K562 (cell line): ENCODE results near the gene CMTR2. TPM values are rescaled to one million over a fixed set of nuclear protein-coding genes. Genes with fewer than 3 reads are reported as not detected.
A peak's percentile ranks its signal among the peaks of the same experiment; 100 is the strongest.

ENCODE experiments used
- ATF1 ChIP-seq, 2 experiments: fragments of 450-650 bp in 1 of 2; IDR thresholded peaks; 2 replicates each; pipeline ENCODE4 v1.6.1; 2016; ENCODE audit warnings: missing compliant biosample characterization in 1 of 2, missing genetic modification characterization in 1 of 2
- BDP1 ChIP-seq: IDR thresholded peaks from 3 replicates; pipeline ENCODE4 v1.6.1; 2011; ENCODE audit not compliant: insufficient read length, insufficient read depth
- BMI1 ChIP-seq: fragments of 150-350 bp; IDR thresholded peaks from 2 replicates; pipeline ENCODE4 v1.6.1; 2014; ENCODE audit warnings: low read length
- E4F1 ChIP-seq: fragments of 250-450 bp; sonication (Bioruptor Pico); IDR thresholded peaks from 2 replicates; pipeline ENCODE4 v1.5.0; 2021; ENCODE audit warnings: mild to moderate bottlenecking, borderline replicate concordance
- FOXA1 ChIP-seq: fragments of 450-650 bp; IDR thresholded peaks from 2 replicates; pipeline ENCODE4 v1.6.1; 2016; ENCODE audit warnings: mild to moderate bottlenecking, borderline replicate concordance
- FOXJ3 ChIP-seq: sonication (generic); formaldehyde crosslinking; IDR thresholded peaks from 2 replicates; pipeline ENCODE4 v1.4.0; 2020; ENCODE audit warnings: mild to moderate bottlenecking, missing genetic modification reagents
- HEY1 ChIP-seq: fragments of 250-450 bp; sonication (Bioruptor Pico); IDR thresholded peaks from 2 replicates; pipeline ENCODE4 v1.5.0; 2020; ENCODE audit warnings: mild to moderate bottlenecking, moderate library complexity, borderline replicate concordance
- HNRNPH1 ChIP-seq: fragments of 200-400 bp; formaldehyde crosslinking; optimal IDR thresholded peaks from 2 replicates; pipeline ENCODE3; 2017; ENCODE audit warnings: low read depth, mild to moderate bottlenecking, low read length, moderate library complexity
- MITF ChIP-seq: IDR thresholded peaks from 2 replicates; pipeline ENCODE4 v1.6.1; 2014; ENCODE audit warnings: antibody characterized with exemption
- NFE2L1 ChIP-seq: fragments of 450-650 bp; IDR thresholded peaks from 2 replicates; pipeline ENCODE4 v1.6.1; 2016; ENCODE audit warnings: missing genetic modification characterization, low read depth, mild to moderate bottlenecking, missing compliant biosample characterization, moderate library complexity, borderline replicate concordance
- NR4A1 ChIP-seq, 2 experiments: fragments of 250-450 bp in 1 of 2; fragments of 450-650 bp in 1 of 2; sonication (Bioruptor Pico) in 1 of 2; IDR thresholded peaks; 2 replicates each; pipeline versions ENCODE4 v1.4.0 to v1.6.1; 2016 to 2020; ENCODE audit warnings: mild to moderate bottlenecking in 2 of 2, missing compliant biosample characterization in 1 of 2, missing genetic modification characterization in 1 of 2, moderate library complexity in 1 of 2
- POLR2A ChIP-seq: fragments of 450-650 bp; conservative IDR thresholded peaks from 2 replicates; pipeline ENCODE4 v1.6.1; 2016
- RFX1 ChIP-seq: fragments of 450-650 bp; IDR thresholded peaks from 2 replicates; pipeline ENCODE4 v1.6.1; 2016; ENCODE audit warnings: mild to moderate bottlenecking, moderate library complexity
- SETDB1 ChIP-seq: IDR thresholded peaks from one replicate; pipeline ENCODE4 v1.6.1; 2012; ENCODE audit warnings: low read length, control low read depth, inconsistent platforms
- SMAD1 ChIP-seq: fragments of 150-350 bp; IDR thresholded peaks from 2 replicates; pipeline ENCODE4 v1.6.1; 2014; ENCODE audit warnings: low read length, low read depth; ENCODE audit not compliant: partially characterized antibody
- SRF ChIP-seq, 2 experiments: fragments of 250-450, 450-650 bp in 1 of 2; sonication (Bioruptor Pico) in 1 of 2; sonication (generic) in 1 of 2; formaldehyde crosslinking; IDR thresholded peaks; 2 replicates each; pipeline versions ENCODE4 v1.5.0 to v1.5.1; 2020 to 2022; ENCODE audit warnings: mild to moderate bottlenecking in 1 of 2, missing genetic modification reagents in 1 of 2
- STAT5A ChIP-seq: IDR thresholded peaks from 2 replicates; pipeline ENCODE4 v1.6.1; 2012; ENCODE audit warnings: low read length, inconsistent platforms, borderline replicate concordance
- TBP ChIP-seq: optimal IDR thresholded peaks from 2 replicates; pipeline ENCODE3; 2011; ENCODE audit warnings: low read depth, low read length, improper control_type of control experiment
- TEAD1 ChIP-seq, 2 experiments: fragments of 450-650 bp in 1 of 2; sonication (generic) in 1 of 2; formaldehyde crosslinking; IDR thresholded peaks; 2 replicates each; pipeline versions ENCODE4 v1.4.0 to v1.8.0; 2020 to 2022; ENCODE audit warnings: mild to moderate bottlenecking in 2 of 2, missing genetic modification reagents in 1 of 2
- VEZF1 ChIP-seq: fragments of 200-800 bp; sonication (Bioruptor generic); IDR thresholded peaks from 2 replicates; pipeline ENCODE4 v1.6.1; 2017; ENCODE audit warnings: missing genetic modification characterization, missing compliant biosample characterization
- ZBTB5 ChIP-seq: fragments of 450-650 bp; IDR thresholded peaks from 2 replicates; pipeline ENCODE4 v1.6.1; 2017; ENCODE audit warnings: antibody characterized with exemption
- polyA plus RNA-seq, 8 experiments: library from polyadenylated mRNA; depleted of rRNA in 4 of 8; stranded (reverse) in 5 of 8; unstranded in 3 of 8; fragments of >200 nt; fragmentation: Nextera tagmentation in 2 of 8; fragmentation: Illumina TruSeq in 1 of 8; extraction: Ambion mirVana in 2 of 8; extraction: Trizol in 1 of 8; gene quantifications; 2 replicates each; pipeline versions ENCODE4 v1.2.1 to v1.2.3, GENCODE V29; 2011 to 2014; ENCODE audit warnings: inconsistent platforms in 1 of 8, missing spikeins in 1 of 8
- total RNA-seq, 7 experiments: library from RNA; depleted of rRNA in 6 of 7; stranded (reverse); fragments of >200 nt in 6 of 7; fragmentation: Illumina TruSeq in 2 of 7; extraction: Trizol in 2 of 7; gene quantifications; 2 replicates each; pipeline versions ENCODE4 v1.2.1 to v1.2.3, GENCODE V29; 2011 to 2021; ENCODE audit warnings: low replicate concordance in 1 of 7

CMTR2 gene
- total and polyA plus RNA-seq, 9 of the 15 experiments (the other 6 are each of a cell fraction or from before 2014, with no cell fraction given) = 4.6 to 24.8 (median 12.7) TPM

GRCh38 chr16:71276589-71277334, 12.4 kb downstream of the CMTR2 start (continued):
- TF ChIP-seq SRF (CRISPR knock-in tag; IDR thresholded peaks at IDR 0.05) (peak in 1 of 2 experiments; percentile 91; a peak in 2 of 4 replicates), STAT5A (peak; percentile 30; the same call in 1 of the 2 replicates), TBP (peak; percentile 42), ATF1 (CRISPR knock-in tag; IDR thresholded peaks at IDR 0.05) (no peak), ATF1 (tag; IDR thresholded peaks at IDR 0.05) (peak; percentile 50), BMI1 (peak; percentile 66; the same call in 1 of the 2 replicates), RFX1 (peak; percentile 88), ZBTB5 (no peak), SMAD1 (no peak), E4F1 (CRISPR knock-in tag) (no peak), POLR2A (no peak), MITF (no peak), TEAD1 (CRISPR knock-in tag; IDR thresholded peaks at IDR 0.05) (no peak), VEZF1 (0 out of 2 replicates have a peak, but pooled peaks have one; percentile 22), FOXA1 (no peak), SETDB1 (no peak), FOXJ3 (CRISPR knock-in tag) (no peak), NR4A1 (CRISPR knock-in tag; IDR thresholded peaks at IDR 0.05) (no peak), NR4A1 (tag; IDR thresholded peaks at IDR 0.05) (0 out of 2 replicates have a peak, but pooled peaks have one; percentile 31), NFE2L1 (tag) (no peak), BDP1 (no peak), HNRNPH1 (no peak), HEY1 (no peak)
